Measurements from ENCODE around the gene PRTFDC1. TPM values are rescaled to one million over a fixed set of nuclear protein-coding genes. Genes with fewer than 3 reads are reported as not detected.

PRTFDC1 gene
- total RNA-seq, 1 experiment from 2014 or later: 15.8 TPM

GRCh38 chr10:24917493-24917892 is 34.9 kb downstream of the PRTFDC1 start:
- Histone ChIP-seq H2AFZ (no peak overlapping the region), H3K9me2 (ENCODE audit: insufficient read depth) (no peaks in the 10 kb centered on the region), H3K27ac (no peak overlapping the region), H3F3A (ENCODE audit: insufficient read depth, low read depth) (no peaks in the 10 kb centered on the region), H3K27me3 (ENCODE audit: insufficient read depth, low read depth) (no peaks in the 10 kb centered on the region), H3K36me3 (ENCODE audit: low read depth) (no peaks in the 10 kb centered on the region), H3K9me3 (ENCODE audit: insufficient read depth, low read depth) (0 out of 2 replicates have a peak, but pooled peaks cover 5% of the 10 kb centered on the region), H4K20me1 (ENCODE audit: insufficient read depth) (no peaks in the 10 kb centered on the region), H3K4me3 (no peak overlapping the region), H3K4me2 (no peak overlapping the region), H3K4me1 (replicated peaks; ENCODE audit: insufficient read depth) (peaks cover 12% of the 10 kb centered on the region; the same call in 1 of the 2 replicates), H3K79me2 (ENCODE audit: low read depth) (no peaks in the 10 kb centered on the region)
- BruUV-seq (replicated peaks): no TSS peak
- POLR2A ChIA-PET (ENCODE audit: unreplicated experiment): no interaction called here
- CTCF ChIA-PET: no interaction called here
- DNase-seq: no peak
- intact Hi-C loops (cut with micrococcal nuclease; ENCODE audit: unreplicated experiment): no loop called here
- no peak for TF ChIP-seq CTCF (conservative IDR thresholded peaks at IDR 0.05)
- TF ChIP-seq EZH2 (IDR thresholded peaks at IDR 0.05; ENCODE audit: low read depth): no peak

GRCh38 chr10:24916365-24916764 is 36.0 kb downstream of the PRTFDC1 start:
- H3K9me3 ChIP-seq (ENCODE audit: insufficient read depth, low read depth): 0 out of 2 replicates have a peak, but pooled peaks cover 5% of the 10 kb centered on the region
- H3F3A ChIP-seq (ENCODE audit: insufficient read depth, low read depth): no peaks in the 10 kb centered on the region
- no peaks in the 10 kb centered on the region for H3K27me3 ChIP-seq (ENCODE audit: insufficient read depth, low read depth)
- no TSS peak for BruUV-seq (replicated peaks)
- no peak for TF ChIP-seq CTCF (conservative IDR thresholded peaks at IDR 0.05)
- TF ChIP-seq EZH2 (IDR thresholded peaks at IDR 0.05; ENCODE audit: low read depth): no peak
- H3K4me3 ChIP-seq: no peak overlapping the region
- no peaks in the 10 kb centered on the region for H3K36me3 ChIP-seq (ENCODE audit: low read depth)
- POLR2A ChIA-PET (ENCODE audit: unreplicated experiment): no interaction called here
- H3K79me2 ChIP-seq (ENCODE audit: low read depth): no peaks in the 10 kb centered on the region
- DNase-seq: no peak
- CTCF ChIA-PET: no interaction called here
- peaks cover 5% of the 10 kb centered on the region; the same call in 1 of the 2 replicates for H3K4me1 ChIP-seq (replicated peaks; ENCODE audit: insufficient read depth)
- intact Hi-C loops (cut with micrococcal nuclease; ENCODE audit: unreplicated experiment): no loop called here
- no peak overlapping the region for H3K27ac ChIP-seq
- no peaks in the 10 kb centered on the region for H3K9me2 ChIP-seq (ENCODE audit: insufficient read depth)
- H4K20me1 ChIP-seq (ENCODE audit: insufficient read depth): no peaks in the 10 kb centered on the region
- no peak overlapping the region for H2AFZ ChIP-seq
- H3K4me2 ChIP-seq: no peak overlapping the region

GRCh38 chr10:24915304-24915703 is 37.1 kb downstream of the PRTFDC1 start:
- Histone ChIP-seq H3K27ac (no peak overlapping the region), H3K36me3 (ENCODE audit: low read depth) (no peaks in the 10 kb centered on the region), H4K20me1 (ENCODE audit: insufficient read depth) (no peaks in the 10 kb centered on the region), H3K9me2 (ENCODE audit: insufficient read depth) (no peaks in the 10 kb centered on the region), H3K4me2 (no peak overlapping the region), H3K9me3 (ENCODE audit: insufficient read depth, low read depth) (0 out of 2 replicates have a peak, but pooled peaks cover 5% of the 10 kb centered on the region), H3K4me3 (no peak overlapping the region), H2AFZ (no peak overlapping the region), H3K79me2 (ENCODE audit: low read depth) (no peaks in the 10 kb centered on the region), H3K27me3 (ENCODE audit: insufficient read depth, low read depth) (no peaks in the 10 kb centered on the region), H3K4me1 (replicated peaks; ENCODE audit: insufficient read depth) (no peaks in the 10 kb centered on the region), H3F3A (ENCODE audit: insufficient read depth, low read depth) (no peaks in the 10 kb centered on the region)
- no peak for DNase-seq
- intact Hi-C loops (cut with micrococcal nuclease; ENCODE audit: unreplicated experiment): no loop called here
- CTCF ChIA-PET: no interaction called here
- POLR2A ChIA-PET (ENCODE audit: unreplicated experiment): interaction anchor here (0.7 kb wide), 1 partner anchor 12 kb away, joined by 9 read pairs; no protein-coding TSS in a partner anchor
- no TSS peak for BruUV-seq (replicated peaks)
- TF ChIP-seq EZH2 (IDR thresholded peaks at IDR 0.05; ENCODE audit: low read depth) (no peak), CTCF (conservative IDR thresholded peaks at IDR 0.05) (no peak)
